HG03378 (cell line): ENCODE measurements around the gene NDRG3.
"Not testable (repeated sequence)": the region's sequence is repeated elsewhere in the genome, so short reads cannot be mapped to it uniquely, and the experiment has no call there.

Source experiments
- ATAC-seq: cut with Tn5 transposase; IDR thresholded peaks from one replicate; pipeline ENCODE4 v1.9.1; 2021; ENCODE audit warnings: mild to moderate bottlenecking, moderate library complexity; ENCODE audit not compliant: unreplicated experiment

Gene NDRG3

DNA sequence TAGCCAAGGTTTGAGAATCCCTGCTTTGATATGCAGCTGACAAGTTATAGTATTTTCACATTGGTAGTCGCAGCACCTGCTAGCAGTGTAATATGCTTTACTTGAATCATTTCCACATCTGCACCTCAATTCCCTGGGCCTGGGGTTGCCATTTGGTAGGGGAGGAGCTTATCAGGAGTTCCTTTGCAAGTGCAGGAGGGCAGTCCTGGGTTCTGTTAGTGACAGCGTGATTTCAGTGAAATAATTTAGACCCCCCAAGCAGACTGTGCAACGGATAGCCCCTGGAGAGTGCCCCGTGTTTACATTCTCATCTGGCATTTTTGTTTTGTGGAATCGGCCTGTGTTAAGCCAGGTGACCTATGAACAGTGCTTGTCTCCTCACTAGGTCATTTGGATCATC is 134.3 kb downstream of the NDRG3 start:
- no peak for ATAC-seq

GRCh38 chr20:36608388-36608728 is 137.5 kb downstream of the NDRG3 start:
- not testable (repeated sequence) for ATAC-seq

- no peak for ATAC-seq
Measured at GRCh38 chr20:36607586-36608387, 138.1 kb downstream of the NDRG3 start.

GRCh38 chr20:36606158-36607066 is 139.5 kb downstream of the NDRG3 start:
- no peak for ATAC-seq

GRCh38 chr20:36605399-36606157 is 140.3 kb downstream of the NDRG3 start, which contains the start of gene RAB5IF:
Gene RAB5IF, plus strand, starts transcription at chr20:36605779. Its CDS starts 173 bp downstream, at chr20:36605952.
- peak; percentile 78 for ATAC-seq

GRCh38 chr20:36604952-36605398 is 140.9 kb downstream of the NDRG3 start:
- ATAC-seq = peak; percentile 34
